Esophagus squamous epithelium (tissue), 4 donors: Measurements from ENCODE around the gene RGS10.

Experiments
- CTCF ChIP-seq, 6 experiments: fragments of 450-650 bp in 4 of 6; fragments of 200-600 bp in 2 of 6; sonication (generic) in 2 of 6; IDR thresholded peaks; one replicate each; pipeline ENCODE4 v1.5.1; 2016 to 2019; ENCODE audit warnings: antibody characterized with exemption in 6 of 6, mild to moderate bottlenecking in 4 of 6, moderate library complexity in 4 of 6
- POLR2A ChIP-seq, 4 donors: fragments of 450-650 bp; IDR thresholded peaks; one replicate each; pipeline ENCODE4 v1.6.1; 2017; ENCODE audit warnings: antibody characterized with exemption in 4 of 4, mild to moderate bottlenecking in 4 of 4, moderate library complexity in 3 of 4

- TF ChIP-seq CTCF (IDR thresholded peaks at IDR 0.05) (no peak), POLR2A (IDR thresholded peaks at IDR 0.05) (no peak)
These were observed 811 bp downstream of the RGS10 start for GRCh38 chr10:119541459-119542356.
